K562 (cell line): Measurements from ENCODE around the gene CELA3B. TPM values are rescaled to one million over a fixed set of nuclear protein-coding genes. Genes with fewer than 3 reads are reported as not detected.
A peak's percentile ranks its signal among the peaks of the same experiment; 100 is the strongest.

ENCODE experiments used
- ATAC-seq: fragments of 200-7000 bp; cut with Tn5 transposase; 3 replicates; pipeline ENCODE4 v1.9.1; 2020; ENCODE audit warnings: moderate library complexity
- BruUV-seq: library from RNA; stranded (reverse); fragments of 400-500 nt; replicated peaks from 2 replicates; lab custom pipeline; 2021; lab: Mats Ljungman, UMichigan
- CTCF ChIA-PET: fragments of 300-600 bp; formaldehyde crosslinking; extraction: SDS; loops from one replicate; lab custom pipeline; 2021; ENCODE audit warnings: low intra/inter-chr PET ratio; lab: Yijun Ruan, JAX
- POLR2A ChIA-PET: fragments of 300-600, 350-650 bp; sonication (Branson Sonifier 250); formaldehyde crosslinking; extraction: SDS; loops from one replicate; lab custom pipeline; 2021; ENCODE audit warnings: antibody characterized with exemption, inconsistent platforms; lab: Yijun Ruan, JAX
- DNase-seq, 4 experiments: peaks; one replicate each; pipeline versions ENCODE4 v3.0.0 to v3.0.0-alpha.2; 2011 to 2018; ENCODE audit warnings: low spot score in 3 of 4, mixed read lengths in 3 of 4; ENCODE audit errors: extremely low read depth in 1 of 4
- FAIRE-seq: peaks from 2 replicates; lab custom pipeline; 2011; peaks lifted over from hg19 to GRCh38; lab: Jason Lieb, UNC
- H2AFZ ChIP-seq: 2 replicates; pipeline ENCODE4 v1.6.0; 2011; ENCODE audit warnings: low read depth, low read length, control low read depth, inconsistent platforms
- H3K27ac ChIP-seq: fragments of 200-600 bp; 3 replicates; pipeline ENCODE4 v1.8.0; 2011; ENCODE audit warnings: low read depth, mild to moderate bottlenecking, control low read depth, inconsistent platforms, low read length, moderate library complexity, mixed read lengths; ENCODE audit errors: extremely low read depth
- H3K27me3 ChIP-seq, 2 experiments: fragments of 300-600 bp in 1 of 2; 2 replicates in 1 of 2; 3 replicates in 1 of 2; pipeline versions ENCODE4 v1.6.0 to v1.8.0; 2011; ENCODE audit warnings: inconsistent platforms in 2 of 2, low read length in 2 of 2, mild to moderate bottlenecking in 1 of 2, mixed read lengths in 1 of 2, moderate library complexity in 1 of 2; ENCODE audit not compliant: control insufficient read depth in 2 of 2, insufficient read depth in 2 of 2
- H3K36me3 ChIP-seq: fragments of 300-600 bp; 3 replicates; pipeline ENCODE4 v1.8.0; 2011; ENCODE audit warnings: mild to moderate bottlenecking, low read length, inconsistent platforms; ENCODE audit not compliant: control insufficient read depth, insufficient read depth
- H3K4me1 ChIP-seq, 2 experiments: fragments of 200-600 bp in 1 of 2; replicated peaks in 1 of 2; 2 replicates in 1 of 2; 3 replicates in 1 of 2; pipeline versions ENCODE4 v1.5.1 to v1.8.0; 2011; ENCODE audit warnings: inconsistent platforms in 2 of 2, low read length in 2 of 2, mild to moderate bottlenecking in 1 of 2, mixed read lengths in 1 of 2, moderate library complexity in 1 of 2; ENCODE audit not compliant: control insufficient read depth in 2 of 2, insufficient read depth in 2 of 2
- H3K4me2 ChIP-seq: 2 replicates; pipeline ENCODE4 v1.6.1; 2011; ENCODE audit warnings: low read length, control low read depth, inconsistent platforms, mixed read lengths; ENCODE audit not compliant: insufficient read depth
- H3K4me3 ChIP-seq: fragments of 200-600 bp; sonication (generic), shearing (Covaris generic); 2 replicates; pipeline ENCODE4 v1.5.1; 2016; ENCODE audit warnings: control low read depth, inconsistent platforms
- H3K79me2 ChIP-seq: fragments of 200-600 bp; 3 replicates; pipeline ENCODE4 v1.8.0; 2011; ENCODE audit warnings: low read length, inconsistent platforms; ENCODE audit not compliant: control insufficient read depth, insufficient read depth
- H3K9ac ChIP-seq, 2 experiments: 2 replicates each; pipeline versions ENCODE4 v1.6.0 to v1.6.1; 2011; ENCODE audit warnings: low read depth in 2 of 2, low read length in 2 of 2, control low read depth in 1 of 2, inconsistent platforms in 1 of 2, mild to moderate bottlenecking in 1 of 2, mixed read lengths in 1 of 2; ENCODE audit not compliant: insufficient read depth in 1 of 2
- H3K9me1 ChIP-seq: one replicate; pipeline ENCODE4 v1.6.0; 2011; ENCODE audit warnings: inconsistent platforms, mild to moderate bottlenecking, low read length, moderate library complexity; ENCODE audit not compliant: control insufficient read depth, insufficient read depth
- H3K9me3 ChIP-seq: replicated peaks from 2 replicates; pipeline ENCODE4 v1.5.1; 2011; ENCODE audit warnings: low read depth, low read length, inconsistent platforms; ENCODE audit not compliant: control insufficient read depth, insufficient read depth
- H4K20me1 ChIP-seq: replicated peaks from 2 replicates; pipeline ENCODE4 v1.6.1; 2011; ENCODE audit warnings: low read length, inconsistent platforms, mixed read lengths; ENCODE audit not compliant: control insufficient read depth, insufficient read depth
- CEBPG ChIP-seq, 3 experiments: fragments of 200-800 bp in 1 of 3; sonication (Bioruptor generic) in 1 of 3; sonication (generic) in 1 of 3; formaldehyde crosslinking in 1 of 3; IDR thresholded peaks in 2 of 3; conservative IDR thresholded peaks in 1 of 3; 2 replicates each; pipeline versions ENCODE4 v1.6.1 to v1.8.0; 2016 to 2022; ENCODE audit warnings: missing compliant biosample characterization in 2 of 3, missing genetic modification characterization in 2 of 3, mild to moderate bottlenecking in 1 of 3, missing genetic modification reagents in 1 of 3
- HDAC2 ChIP-seq: fragments of 450-650 bp; IDR thresholded peaks from 2 replicates; pipeline ENCODE4 v1.6.1; 2016; ENCODE audit warnings: mild to moderate bottlenecking
- KDM1A ChIP-seq, 2 experiments: fragments of 450-650 bp; IDR thresholded peaks; 2 replicates each; pipeline ENCODE4 v1.6.1; 2016; ENCODE audit warnings: mild to moderate bottlenecking in 2 of 2
- NONO ChIP-seq, 2 experiments: fragments of 200-400 bp in 1 of 2; fragments of 450-650 bp in 1 of 2; formaldehyde crosslinking in 1 of 2; IDR thresholded peaks; 2 replicates each; pipeline ENCODE4 v1.6.1; 2017; ENCODE audit warnings: low read depth in 2 of 2, mild to moderate bottlenecking in 2 of 2, moderate library complexity in 2 of 2, low read length in 1 of 2
- OTX1 ChIP-seq: fragments of 450-650 bp; formaldehyde crosslinking; IDR thresholded peaks from 2 replicates; pipeline ENCODE4 v1.4.0; 2022; ENCODE audit warnings: mild to moderate bottlenecking
- TAF1 ChIP-seq: IDR thresholded peaks from 2 replicates; pipeline ENCODE4 v1.6.1; 2011; ENCODE audit warnings: mild to moderate bottlenecking, low read length, moderate library complexity; ENCODE audit not compliant: insufficient read depth, control insufficient read depth, severe bottlenecking; ENCODE audit errors: extremely low read depth
- TCF7L2 ChIP-seq: fragments of 150-350 bp; IDR thresholded peaks from 2 replicates; pipeline ENCODE4 v1.6.1; 2016; ENCODE audit warnings: low read depth, mild to moderate bottlenecking, low read length, moderate library complexity
- USF1 ChIP-seq: sonication (generic); formaldehyde crosslinking; IDR thresholded peaks from 2 replicates; pipeline ENCODE4 v1.9.0; 2022; ENCODE audit warnings: mild to moderate bottlenecking, missing genetic modification reagents
- XRCC5 ChIP-seq: fragments of 200-400 bp; formaldehyde crosslinking; IDR thresholded peaks from 2 replicates; pipeline ENCODE4 v1.6.1; 2017; ENCODE audit warnings: low read depth, mild to moderate bottlenecking, low read length
- ZBTB7A ChIP-seq: IDR thresholded peaks from 2 replicates; pipeline ENCODE4 v1.6.1; 2011; ENCODE audit warnings: low read depth, mild to moderate bottlenecking, low read length, moderate library complexity, borderline replicate concordance; ENCODE audit not compliant: control insufficient read depth
- ZFP91 ChIP-seq: sonication (generic); formaldehyde crosslinking; IDR thresholded peaks from 2 replicates; pipeline ENCODE4 v1.8.0; 2022; ENCODE audit warnings: mild to moderate bottlenecking, missing genetic modification reagents
- ZFX ChIP-seq: sonication (generic); formaldehyde crosslinking; IDR thresholded peaks from 2 replicates; pipeline ENCODE4 v1.8.0; 2022; ENCODE audit warnings: mild to moderate bottlenecking, missing genetic modification reagents, moderate library complexity
- ZSCAN32 ChIP-seq: fragments of 450-650 bp; formaldehyde crosslinking; IDR thresholded peaks from 2 replicates; pipeline ENCODE4 v1.4.0; 2020; ENCODE audit warnings: mild to moderate bottlenecking, moderate library complexity
- WGBS: fragments of 100-300 bp; shearing (Covaris generic); methylation state at CpG from one replicate; pipeline ENCODE4 v1.1.6; 2016; ENCODE audit warnings: low coverage, mixed read lengths; ENCODE audit not compliant: insufficient coverage; ENCODE audit errors: missing lambda C conversion rate; 5-methylcytosine and 5-hydroxymethylcytosine counted together
- in situ Hi-C: fragments of 300-500 bp; cut with MboI; formaldehyde crosslinking; loops from 4 replicates; pipeline ENCODE4 v1.15.0; 2018; ENCODE audit warnings: inconsistent platforms, mixed read lengths
- intact Hi-C: fragments of 100-400 bp; cut with micrococcal nuclease; formaldehyde crosslinking; loops from 2 replicates; pipeline ENCODE4 v1.14.2; 2022
- polyA plus RNA-seq, 8 experiments: library from polyadenylated mRNA; depleted of rRNA in 4 of 8; stranded (reverse) in 5 of 8; unstranded in 3 of 8; fragments of >200 nt; fragmentation: Nextera tagmentation in 2 of 8; fragmentation: Illumina TruSeq in 1 of 8; extraction: Ambion mirVana in 2 of 8; extraction: Trizol in 1 of 8; gene quantifications; 2 replicates each; pipeline versions ENCODE4 v1.2.1 to v1.2.3, GENCODE V29; 2011 to 2014; ENCODE audit warnings: inconsistent platforms in 1 of 8, missing spikeins in 1 of 8
- total RNA-seq, 7 experiments: library from RNA; depleted of rRNA in 6 of 7; stranded (reverse); fragments of >200 nt in 6 of 7; fragmentation: Illumina TruSeq in 2 of 7; extraction: Trizol in 2 of 7; gene quantifications; 2 replicates each; pipeline versions ENCODE4 v1.2.1 to v1.2.3, GENCODE V29; 2011 to 2021; ENCODE audit warnings: low replicate concordance in 1 of 7
- TF ChIP-seq, protein P1 (sequence below): IDR thresholded peaks from 2 replicates; pipeline ENCODE4 v1.6.1; 2011; ENCODE audit not compliant: insufficient read length; ENCODE audit errors: extremely low read depth
- TF ChIP-seq, protein P2 (sequence below): fragments of 200-800 bp; sonication (Bioruptor generic); IDR thresholded peaks from 2 replicates; pipeline ENCODE4 v1.6.1; 2017; ENCODE audit warnings: missing genetic modification characterization, missing compliant biosample characterization

The CELA3B gene
- total and polyA plus RNA-seq, 9 of the 15 experiments (the other 6 are each of a cell fraction or from before 2014, with no cell fraction given): 3.1 TPM; not detected in 8

GRCh38 chr1:21936366-21937031 lies 40.3 kb upstream of the CELA3B start:
- H2AFZ ChIP-seq: peak overlapping the region; percentile 22; the same call in 1 of the 2 replicates
- 4% methylated on average over 24 of the region's 34 CpGs for WGBS
- no peaks in the 10 kb centered on the region for H3K9me3 ChIP-seq
- H4K20me1 ChIP-seq: peaks cover 6% of the 10 kb centered on the region; the same call in 1 of the 2 replicates
- POLR2A ChIA-PET: interaction anchor here (0.6 to 2.7 kb wide), 11 partner anchors 13 to 154 kb away, joined by 3 to 17 read pairs (median 3); no protein-coding TSS in a partner anchor
- H3K36me3 ChIP-seq: peaks cover 28% of the 10 kb centered on the region; the same call in 2 of the 3 replicates
- no peaks in the 10 kb centered on the region for H3K9me1 ChIP-seq
- H3K4me3 ChIP-seq: peak overlapping the region; percentile 57
- CTCF ChIA-PET: no interaction called here
- BruUV-seq: TSS peak; percentile 57
- H3K9ac ChIP-seq: peak overlapping the region; percentile 64 to 95
- no peaks in the 10 kb centered on the region for H3K27me3 ChIP-seq
- peak overlapping the region; percentile 64 for H3K27ac ChIP-seq
- H3K4me2 ChIP-seq: peak overlapping the region; percentile 85
- FAIRE-seq (no peak), DNase-seq (peak in 1 of 4 experiments; percentile 56), ATAC-seq (peak; percentile 15)
- H3K79me2 ChIP-seq: peaks cover 53% of the 10 kb centered on the region
- in situ Hi-C loops: no loop called here
- H3K4me1 ChIP-seq: peaks cover 74 to 75% of the 10 kb centered on the region in 2 experiments
- intact Hi-C loops: loop anchor here (2.0 kb wide), 1 partner anchor 30 kb away; no protein-coding TSS in a partner anchor
- TF ChIP-seq TAF1 (no peak), ZFX (CRISPR knock-in tag) (peak; percentile 51; the same call in 1 of the 2 replicates), CEBPG (CRISPR knock-in tag; IDR thresholded peaks at IDR 0.05) (0 out of 2 replicates have a peak, but pooled peaks have one; percentile 6), CEBPG (tag; conservative IDR thresholded peaks at IDR 0.05 in 1 of 2, IDR thresholded peaks at IDR 0.05 in 1 of 2) (no peak), ZFP91 (CRISPR knock-in tag) (no peak), USF1 (CRISPR knock-in tag) (peak; percentile 78), KDM1A (IDR thresholded peaks at IDR 0.05) (peak; percentile 89 to 94), ZBTB7A (peak; percentile 94), OTX1 (CRISPR knock-in tag) (no peak), NONO (IDR thresholded peaks at IDR 0.05; ENCODE audit: low read depth in 2 of 2, low read length in 1 of 2) (0 out of 4 replicates have a peak, but pooled peaks of 1 of the 2 experiments have one; percentile 33), XRCC5 (peak; percentile 53; the same call in 1 of the 2 replicates), ZSCAN32 (CRISPR knock-in tag) (no peak), TCF7L2 (no peak), HDAC2 (peak; percentile 82; the same call in 1 of the 2 replicates)
- TF ChIP-seq, protein P1, sequence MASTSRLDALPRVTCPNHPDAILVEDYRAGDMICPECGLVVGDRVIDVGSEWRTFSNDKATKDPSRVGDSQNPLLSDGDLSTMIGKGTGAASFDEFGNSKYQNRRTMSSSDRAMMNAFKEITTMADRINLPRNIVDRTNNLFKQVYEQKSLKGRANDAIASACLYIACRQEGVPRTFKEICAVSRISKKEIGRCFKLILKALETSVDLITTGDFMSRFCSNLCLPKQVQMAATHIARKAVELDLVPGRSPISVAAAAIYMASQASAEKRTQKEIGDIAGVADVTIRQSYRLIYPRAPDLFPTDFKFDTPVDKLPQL: no peak
- TF ChIP-seq, protein P2, sequence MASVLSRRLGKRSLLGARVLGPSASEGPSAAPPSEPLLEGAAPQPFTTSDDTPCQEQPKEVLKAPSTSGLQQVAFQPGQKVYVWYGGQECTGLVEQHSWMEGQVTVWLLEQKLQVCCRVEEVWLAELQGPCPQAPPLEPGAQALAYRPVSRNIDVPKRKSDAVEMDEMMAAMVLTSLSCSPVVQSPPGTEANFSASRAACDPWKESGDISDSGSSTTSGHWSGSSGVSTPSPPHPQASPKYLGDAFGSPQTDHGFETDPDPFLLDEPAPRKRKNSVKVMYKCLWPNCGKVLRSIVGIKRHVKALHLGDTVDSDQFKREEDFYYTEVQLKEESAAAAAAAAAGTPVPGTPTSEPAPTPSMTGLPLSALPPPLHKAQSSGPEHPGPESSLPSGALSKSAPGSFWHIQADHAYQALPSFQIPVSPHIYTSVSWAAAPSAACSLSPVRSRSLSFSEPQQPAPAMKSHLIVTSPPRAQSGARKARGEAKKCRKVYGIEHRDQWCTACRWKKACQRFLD (CRISPR knock-in tag): peak; percentile 37; the same call in 1 of the 2 replicates
